Measurements from ENCODE around the gene INHBE.
"Not testable (repeated sequence)": the region's sequence is repeated elsewhere in the genome, so short reads cannot be mapped to it uniquely, and the experiment has no call there.

INHBE gene

GRCh38 chr12:57476993-57477709 lies 22.0 kb downstream of the INHBE start:
- no peak for DNase-seq

DNA sequence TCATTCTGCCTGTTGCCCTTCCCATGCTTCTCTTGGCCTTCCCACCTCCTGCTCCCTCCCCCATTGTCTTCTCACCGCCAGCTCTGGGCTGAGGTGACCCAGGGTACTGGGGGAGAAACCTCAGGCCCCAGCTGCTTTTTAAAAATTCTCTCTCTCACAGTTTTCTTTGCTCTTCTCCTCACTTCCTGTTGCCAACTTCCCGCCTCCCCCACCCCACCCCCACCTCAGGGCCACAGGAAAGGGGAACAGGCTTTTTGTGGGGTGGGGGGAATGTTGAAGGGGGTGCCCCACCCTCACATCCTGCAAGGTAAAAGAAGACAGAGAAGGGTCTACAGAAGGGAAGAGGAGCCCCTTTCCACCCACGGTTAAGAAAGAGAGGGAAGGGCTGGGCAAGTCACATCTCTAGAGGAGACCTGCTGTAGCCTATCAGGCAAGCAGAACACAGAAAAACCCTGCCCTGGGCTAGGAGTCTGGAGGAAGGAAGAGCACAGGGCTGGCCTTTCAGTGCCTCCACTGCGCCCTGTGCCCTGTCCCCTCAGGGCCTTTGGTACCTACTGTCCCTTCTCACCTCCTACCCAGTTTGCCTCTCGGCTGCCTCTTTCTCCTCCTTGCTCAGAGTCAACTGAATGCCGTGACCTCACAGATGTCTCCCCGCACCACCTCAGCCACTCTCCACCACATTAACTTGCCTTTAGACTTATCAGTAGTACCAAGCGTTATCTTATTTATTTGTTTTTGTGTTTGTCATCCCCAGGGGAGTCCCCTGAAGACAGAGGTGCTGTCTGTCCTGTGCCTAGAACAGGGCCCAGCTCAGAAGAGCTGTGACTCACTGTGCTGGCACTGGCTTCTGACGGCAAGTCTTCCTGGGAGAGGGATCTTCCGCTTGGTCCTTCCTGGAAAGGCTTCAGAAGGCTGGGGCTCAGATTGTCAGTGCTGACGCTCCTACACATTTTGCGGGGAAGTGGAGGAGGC lies 22.9 kb downstream of the INHBE start:
- no peak for DNase-seq

- DNase-seq = no peak
These were observed 23.9 kb downstream of the INHBE start for GRCh38 chr12:57479043-57479375.

DNA sequence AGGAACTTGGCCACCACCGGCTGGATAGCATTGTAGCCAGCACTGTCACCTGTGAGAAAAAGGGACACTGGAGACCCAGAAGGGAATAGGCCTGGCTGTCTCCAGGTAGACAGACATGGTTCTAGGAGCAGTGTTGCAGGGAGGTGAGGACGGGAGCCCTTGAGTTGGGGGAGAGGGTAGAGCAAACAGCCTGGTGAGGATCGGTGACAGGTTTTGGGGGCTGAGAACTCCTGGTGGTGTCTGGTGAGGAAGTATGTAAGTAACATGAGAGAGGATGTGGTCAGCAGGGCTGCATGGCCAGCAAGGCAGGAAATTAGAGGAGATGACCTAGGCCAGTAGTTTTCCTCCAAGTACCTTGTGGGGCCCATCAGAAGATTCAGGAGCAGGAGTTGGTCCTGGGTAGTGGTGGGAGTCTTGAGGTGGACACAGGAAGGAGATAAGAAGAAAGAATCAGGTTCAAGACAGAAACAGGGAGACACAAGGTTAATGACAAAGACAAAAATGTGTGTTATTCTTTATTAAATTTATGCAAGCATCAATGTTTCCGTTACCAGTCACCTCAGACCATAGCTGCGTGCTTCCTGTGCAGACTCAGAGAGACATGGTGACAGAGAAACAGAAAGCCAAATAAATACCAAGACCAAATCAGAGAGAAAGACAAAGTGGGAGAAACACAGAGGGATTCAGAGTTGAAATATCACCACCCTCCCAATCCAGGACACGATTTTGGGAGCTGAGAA lies 24.4 kb downstream of the INHBE start, which contains the start of gene ARHGAP9:
TSS of gene ARHGAP9 (minus strand) at position 491 of the 740 bp plus-strand sequence. CDS start at position 31, 460 bp downstream.
- no peak for DNase-seq

GRCh38 chr12:57481671-57482070 lies 26.6 kb downstream of the INHBE start:
- DNase-seq = no peak

DNA sequence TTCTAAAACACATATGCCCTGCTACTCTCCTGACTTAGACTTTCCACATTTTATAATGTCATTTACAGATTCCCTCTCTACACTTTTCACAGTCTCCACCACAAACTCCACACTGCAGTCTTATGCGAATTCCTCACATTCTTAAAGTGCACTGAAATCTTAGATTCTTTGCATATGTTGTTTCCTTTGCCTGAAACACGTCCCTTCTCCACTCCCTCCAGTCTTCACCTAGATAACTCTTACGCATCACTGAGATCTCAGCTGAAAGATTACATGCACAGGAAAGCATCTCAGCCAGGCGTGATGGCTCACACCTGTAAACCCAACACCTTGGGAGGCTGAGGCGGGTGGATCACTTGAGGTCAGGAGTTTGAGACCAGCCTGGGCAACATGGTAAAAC lies 28.4 kb downstream of the INHBE start:
- peak; percentile 84 for DNase-seq

- no peak for DNase-seq
These were observed 30.6 kb downstream of the INHBE start for GRCh38 chr12:57485695-57486094.

DNA sequence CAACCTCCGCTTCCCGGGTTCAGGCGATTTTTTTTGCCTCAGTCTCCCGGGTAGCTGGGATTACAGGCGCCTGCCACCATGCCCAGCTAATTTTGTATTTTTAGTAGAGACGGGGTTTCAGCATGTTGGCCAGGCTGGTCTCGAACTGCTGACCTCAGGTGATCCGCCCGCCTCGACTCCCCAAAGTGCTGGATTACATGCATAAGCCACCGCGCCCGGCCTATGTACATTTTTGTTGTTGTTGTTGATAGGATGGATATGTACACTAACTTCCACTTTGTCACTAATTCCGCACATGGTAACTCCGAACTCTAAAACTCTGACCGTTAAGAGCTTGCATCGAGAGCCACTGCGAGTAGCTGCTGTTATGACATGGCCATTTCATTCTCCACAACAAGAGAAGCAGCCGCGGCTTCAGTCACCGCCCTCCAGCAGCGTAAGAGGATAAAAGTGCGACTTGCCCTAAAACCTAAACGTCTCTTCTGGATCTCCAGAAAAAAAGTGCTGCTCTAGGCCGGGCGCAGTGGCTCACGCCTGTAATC lies 32.0 kb downstream of the INHBE start:
- DNase-seq = no peak

GRCh38 chr12:57487597-57488401 lies 32.7 kb downstream of the INHBE start, which contains the start of gene MARS1:
MARS1 (plus strand) TSS chr12:57488068; CDS start chr12:57488091, 23 bp downstream.
- DNase-seq = peak; percentile 98

DNA sequence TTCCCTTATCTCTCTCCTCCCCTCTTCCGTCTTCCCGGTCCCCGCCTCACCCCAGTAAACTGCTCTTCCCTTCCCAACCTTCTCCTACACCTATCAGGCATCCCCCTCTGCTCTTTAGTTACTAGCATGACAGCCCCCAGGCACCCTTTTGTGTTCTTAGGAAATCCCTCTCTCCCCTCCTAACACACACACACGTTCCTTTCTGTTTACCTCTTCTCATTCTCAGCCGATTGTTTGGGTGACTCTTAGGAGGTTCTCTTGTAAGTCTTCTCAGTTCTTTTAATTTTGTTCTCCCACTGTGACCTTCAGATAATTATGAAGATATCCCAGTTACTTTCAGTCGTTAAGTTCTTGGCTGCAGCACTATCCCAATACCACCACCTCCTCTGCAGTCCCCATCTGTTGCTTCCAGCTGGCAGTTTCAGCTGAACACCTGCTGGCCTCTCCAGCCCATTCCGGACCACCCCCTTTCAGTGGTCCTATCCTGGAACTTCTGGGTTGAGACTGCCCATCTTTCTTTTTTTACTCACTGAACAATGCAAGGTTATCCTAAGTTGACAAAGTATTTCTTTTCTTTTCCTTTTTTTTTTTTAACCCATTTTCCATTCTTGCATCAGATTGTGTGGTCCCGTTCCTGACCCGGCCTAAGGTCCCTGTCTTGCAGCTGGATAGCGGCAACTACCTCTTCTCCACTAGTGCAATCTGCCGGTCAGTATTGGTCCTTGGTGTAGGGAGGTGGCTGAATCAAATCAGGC lies 33.5 kb downstream of the INHBE start:
- no peak for DNase-seq

- peak; percentile 22 for DNase-seq
These were observed 34.1 kb downstream of the INHBE start for GRCh38 chr12:57489157-57489641.

- DNase-seq = no peak
These were observed 35.0 kb downstream of the INHBE start for GRCh38 chr12:57490126-57490525.

DNA sequence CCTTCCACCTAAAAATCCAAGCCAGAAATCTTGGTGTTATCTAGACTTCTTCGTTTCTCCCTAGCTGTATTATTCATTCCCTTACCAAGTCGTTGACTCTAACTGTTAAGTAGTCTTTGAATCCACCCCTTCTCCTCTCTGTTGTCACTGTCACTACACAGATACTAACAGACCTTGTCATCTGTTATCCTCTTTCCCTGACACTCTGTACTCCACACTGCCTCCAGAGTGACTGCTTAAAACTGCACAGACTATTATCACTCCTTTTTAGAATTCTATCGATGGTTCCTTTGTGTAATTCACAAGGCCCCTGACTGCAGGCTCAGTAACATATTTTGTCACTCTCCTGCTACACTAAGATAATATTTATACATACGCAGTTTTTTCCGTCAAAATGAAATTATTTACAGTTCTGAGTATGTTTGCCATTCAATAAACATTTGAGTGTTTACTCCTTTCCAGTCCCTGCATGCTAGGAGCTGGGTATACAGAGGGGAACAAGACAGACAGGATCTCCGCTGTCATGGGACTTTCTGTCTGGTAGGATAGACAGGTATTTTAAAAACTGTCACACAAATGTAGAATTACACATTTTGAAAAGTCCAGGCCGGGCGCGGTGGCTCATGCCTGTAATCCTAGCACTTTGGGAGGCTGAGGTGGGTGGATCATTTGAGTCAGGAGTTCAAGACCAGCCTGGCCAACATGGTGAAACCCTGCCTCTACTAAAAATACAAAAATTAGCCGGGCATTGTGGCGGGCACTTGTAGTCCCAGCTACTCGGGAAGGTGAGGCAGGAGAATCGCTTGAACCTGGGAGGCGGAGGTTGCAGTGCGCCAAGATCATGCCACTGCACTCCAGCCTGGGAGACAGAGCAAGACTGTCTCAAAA lies 36.5 kb downstream of the INHBE start:
- no peak for DNase-seq

DNA sequence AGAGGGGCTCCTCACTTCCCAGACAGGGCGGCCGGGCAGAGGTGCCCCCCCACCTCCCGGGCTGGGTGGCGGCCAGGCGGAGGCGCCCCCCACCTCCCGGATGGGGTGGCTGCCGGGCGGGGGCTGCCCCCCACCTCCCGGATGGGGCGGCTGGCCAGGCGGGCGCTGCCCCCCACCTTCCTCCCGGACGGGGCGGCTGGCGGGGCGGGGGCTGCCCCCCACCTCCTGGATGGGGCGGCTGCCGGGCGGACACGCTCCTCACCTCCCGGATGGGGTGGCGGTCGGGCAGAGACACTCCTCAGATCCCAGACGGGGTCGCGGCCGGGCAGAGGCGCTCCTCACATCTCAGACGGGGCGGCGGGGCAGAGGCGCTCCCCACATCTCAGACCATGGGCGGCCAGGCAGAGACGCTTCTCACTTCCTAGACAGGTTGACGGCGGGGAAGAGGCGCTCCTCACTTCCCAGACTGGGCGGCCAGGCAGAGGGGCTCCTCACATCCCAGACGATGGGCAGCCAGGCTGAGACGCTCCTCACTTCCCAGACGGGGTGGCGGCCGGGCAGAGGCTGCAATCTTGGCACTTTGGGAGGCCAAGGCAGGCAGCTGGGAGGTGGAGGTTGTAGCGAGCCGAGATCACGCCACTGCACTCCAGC lies 40.1 kb downstream of the INHBE start:
- DNase-seq = not testable (repeated sequence)

GRCh38 chr12:57496822-57497221 lies 41.7 kb downstream of the INHBE start:
- DNase-seq = no peak

DNA sequence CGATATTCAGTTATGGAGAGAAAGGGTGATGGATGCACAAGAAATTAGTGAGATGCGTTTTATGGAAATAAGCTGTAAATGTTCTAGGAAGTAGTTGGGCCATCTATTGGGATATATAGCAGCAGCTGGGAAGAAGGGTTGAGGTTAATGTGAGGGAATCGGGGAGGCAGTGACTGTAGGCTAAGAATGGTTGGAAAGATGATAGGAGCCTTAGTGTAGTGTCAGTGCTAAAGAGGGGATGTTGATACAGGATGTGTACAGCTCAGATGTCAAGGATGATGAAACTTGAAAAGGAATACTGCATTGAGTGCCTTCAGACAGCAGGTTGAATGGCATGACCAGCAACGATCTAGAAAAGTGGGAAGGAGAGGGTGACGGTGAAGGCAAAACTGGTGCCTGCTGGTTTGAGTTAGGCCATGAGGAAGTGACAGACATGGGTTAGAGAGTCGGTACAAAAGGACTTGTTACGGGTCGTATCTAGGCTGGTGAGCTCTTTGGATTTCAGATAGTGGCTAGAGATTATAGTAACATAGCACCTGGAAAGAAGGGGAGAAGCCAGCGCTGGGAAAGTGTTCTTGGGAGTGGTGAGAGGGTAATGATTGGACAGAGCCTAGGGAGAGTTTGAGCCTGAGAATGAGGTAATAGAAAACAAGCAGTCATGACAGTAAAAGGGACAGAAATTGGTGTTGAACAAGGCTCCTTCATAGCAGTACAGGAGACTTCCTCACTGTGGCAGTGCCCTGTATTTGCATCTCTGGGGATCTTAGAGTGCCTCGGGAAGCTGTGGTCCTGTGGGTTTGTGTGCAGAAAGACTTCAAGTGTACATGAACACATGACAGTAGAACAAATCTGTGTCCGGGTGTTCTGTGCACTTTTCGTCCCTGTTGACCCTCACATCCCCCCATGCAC lies 42.4 kb downstream of the INHBE start:
- no peak for DNase-seq

GRCh38 chr12:57498132-57498502 lies 43.0 kb downstream of the INHBE start:
- no peak for DNase-seq

DNA sequence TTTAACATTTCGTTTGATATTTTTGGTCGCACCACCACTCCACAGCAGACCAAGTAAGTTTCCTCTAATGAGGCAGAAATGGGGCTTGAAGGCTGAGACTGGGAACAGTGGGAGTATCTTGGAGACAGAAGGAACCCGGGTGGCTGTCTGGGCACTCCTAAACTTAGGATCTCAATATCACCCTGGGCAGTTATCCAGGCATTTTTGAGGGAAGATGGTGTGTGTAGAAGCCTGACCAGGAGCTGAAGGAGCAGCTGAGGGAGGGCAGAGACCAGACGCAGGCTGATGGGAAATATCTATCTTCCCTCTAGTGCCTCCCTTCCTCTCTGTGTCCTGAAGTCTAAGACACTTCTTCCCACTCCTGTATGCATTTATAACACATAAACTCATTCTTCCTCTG lies 43.5 kb downstream of the INHBE start:
- DNase-seq = no peak
